ENCODE measurements around the gene SOD2.
"Not testable (repeated sequence)": the region's sequence is repeated elsewhere in the genome, so short reads cannot be mapped to it uniquely, and the experiment has no call there.

Gene SOD2

GRCh38 chr6:159716247-159717096 is 23.4 kb upstream of the SOD2 start:
- DNase-seq (ENCODE audit: low read depth in 2 of 2), result no peak

GRCh38 chr6:159715605-159716004 is 22.6 kb upstream of the SOD2 start:
- no peak for DNase-seq (ENCODE audit: low read depth in 2 of 2)

- no peak for DNase-seq (ENCODE audit: low read depth in 2 of 2)
These were observed 22.1 kb upstream of the SOD2 start for GRCh38 chr6:159715166-159715565.

- no peak for DNase-seq (ENCODE audit: low read depth in 2 of 2)
These were observed 21.4 kb upstream of the SOD2 start for GRCh38 chr6:159714404-159714803.

GRCh38 chr6:159713984-159714383 is 20.9 kb upstream of the SOD2 start:
- no peak for DNase-seq (ENCODE audit: low read depth in 2 of 2)

GRCh38 chr6:159712389-159712788 is 19.3 kb upstream of the SOD2 start:
- DNase-seq (ENCODE audit: low read depth in 2 of 2), result not testable (repeated sequence)

GRCh38 chr6:159710603-159711002 is 17.6 kb upstream of the SOD2 start:
- not testable (repeated sequence) for DNase-seq (ENCODE audit: low read depth in 2 of 2)

- DNase-seq (ENCODE audit: low read depth in 2 of 2), result no peak
These were observed 8.5 kb upstream of the SOD2 start for GRCh38 chr6:159701413-159701999.

GRCh38 chr6:159700970-159701369 is 7.9 kb upstream of the SOD2 start:
- DNase-seq (ENCODE audit: low read depth in 2 of 2), result no peak

GRCh38 chr6:159695984-159696383 is 2.9 kb upstream of the SOD2 start:
- DNase-seq (ENCODE audit: low read depth in 2 of 2), result no peak

GRCh38 chr6:159693894-159694545 is 979 bp upstream of the SOD2 start:
- DNase-seq (ENCODE audit: low read depth in 2 of 2), result no peak

GRCh38 chr6:159692303-159693127 is 526 bp downstream of the SOD2 start:
- DNase-seq (ENCODE audit: low read depth in 2 of 2), result peak; percentile 14 to 29

GRCh38 chr6:159691963-159692287 is 1.1 kb downstream of the SOD2 start:
- no peak for DNase-seq (ENCODE audit: low read depth in 2 of 2)

GRCh38 chr6:159691133-159691962 is 1.7 kb downstream of the SOD2 start:
- DNase-seq (ENCODE audit: low read depth in 2 of 2), result no peak

- DNase-seq (ENCODE audit: low read depth in 2 of 2), result not testable (repeated sequence)
These were observed 2.9 kb downstream of the SOD2 start for GRCh38 chr6:159690135-159690534.

- DNase-seq (ENCODE audit: low read depth in 2 of 2), result no peak
These were observed 4.0 kb downstream of the SOD2 start for GRCh38 chr6:159689001-159689400.

- DNase-seq (ENCODE audit: low read depth in 2 of 2), result no peak
These were observed 4.7 kb downstream of the SOD2 start for GRCh38 chr6:159688266-159688905.

- no peak for DNase-seq (ENCODE audit: low read depth in 2 of 2)
These were observed 5.7 kb downstream of the SOD2 start for GRCh38 chr6:159687341-159687740.

GRCh38 chr6:159686703-159687102 is 6.3 kb downstream of the SOD2 start:
- no peak for DNase-seq (ENCODE audit: low read depth in 2 of 2)

- DNase-seq (ENCODE audit: low read depth in 2 of 2), result no peak
These were observed 7.0 kb downstream of the SOD2 start for GRCh38 chr6:159686040-159686439.

GRCh38 chr6:159684013-159684304 is 9.1 kb downstream of the SOD2 start:
- DNase-seq (ENCODE audit: low read depth in 2 of 2), result no peak
